ENCODE data around the gene IKZF1.

The IKZF1 gene

DNA sequence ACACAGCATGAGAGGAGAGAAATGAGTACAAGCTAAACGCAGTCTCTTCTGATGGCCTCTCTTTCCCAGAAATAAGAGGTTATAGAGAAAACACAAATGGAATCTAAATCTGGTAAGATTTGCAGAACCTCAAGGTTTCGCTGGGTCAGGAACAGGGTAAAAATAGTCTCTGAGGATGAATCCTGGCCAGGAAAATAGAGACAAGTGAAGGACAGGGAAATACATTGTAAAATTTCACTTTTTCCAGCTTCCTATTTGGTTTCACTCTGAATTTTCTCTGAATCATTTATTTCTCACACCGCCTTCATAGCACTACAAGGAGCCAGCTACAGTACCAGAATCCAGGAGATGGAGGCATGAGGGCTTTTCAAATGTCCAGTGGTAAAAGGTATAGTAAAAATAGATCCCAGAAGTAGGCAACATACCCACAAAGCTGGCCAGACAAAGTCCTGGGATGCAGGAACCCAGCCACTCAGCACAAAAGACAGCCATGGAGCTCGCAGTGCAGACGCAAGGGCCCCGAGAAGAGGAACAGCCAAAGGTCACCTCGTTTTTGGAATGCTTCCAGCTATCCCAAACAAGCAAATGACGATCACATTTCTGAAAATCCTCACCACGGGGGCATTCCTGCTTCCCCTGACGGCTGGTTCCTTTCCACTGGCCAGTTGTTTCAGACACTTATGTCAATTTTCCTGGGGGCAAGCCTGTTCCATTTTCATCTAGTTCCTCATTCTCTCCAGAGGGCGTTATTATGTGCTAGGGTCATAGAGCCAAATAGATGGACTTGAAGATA lies 21.5 kb upstream of the IKZF1 start:
- no peak overlapping the region for H3K4me3 ChIP-seq (replicated peaks; ENCODE audit: low read depth, low read length)
- no peak for TF ChIP-seq CTCF (IDR thresholded peaks at IDR 0.05; ENCODE audit: low read depth, low read length, missing control alignments)
- no peak for DNase-seq (ENCODE audit: extremely low read depth, low read depth)

GRCh38 chr7:50283731-50284130 lies 20.8 kb upstream of the IKZF1 start:
- no peak overlapping the region for H3K4me3 ChIP-seq (replicated peaks; ENCODE audit: low read depth, low read length)
- DNase-seq (ENCODE audit: extremely low read depth, low read depth), result no peak
- no peak for TF ChIP-seq CTCF (IDR thresholded peaks at IDR 0.05; ENCODE audit: low read depth, low read length, missing control alignments)

GRCh38 chr7:50284296-50284695 lies 20.2 kb upstream of the IKZF1 start:
- no peak for DNase-seq (ENCODE audit: extremely low read depth, low read depth)
- no peak overlapping the region for H3K4me3 ChIP-seq (replicated peaks; ENCODE audit: low read depth, low read length)
- TF ChIP-seq CTCF (IDR thresholded peaks at IDR 0.05; ENCODE audit: low read depth, low read length, missing control alignments), result no peak

- TF ChIP-seq CTCF (IDR thresholded peaks at IDR 0.05; ENCODE audit: low read depth, low read length, missing control alignments), result no peak
- H3K4me3 ChIP-seq (replicated peaks; ENCODE audit: low read depth, low read length), result no peak overlapping the region
- DNase-seq (ENCODE audit: extremely low read depth, low read depth), result no peak
Measured at GRCh38 chr7:50285269-50285668, 19.2 kb upstream of the IKZF1 start.

GRCh38 chr7:50287129-50287528 lies 17.4 kb upstream of the IKZF1 start:
- no peak overlapping the region for H3K4me3 ChIP-seq (replicated peaks; ENCODE audit: low read depth, low read length)
- DNase-seq (ENCODE audit: extremely low read depth, low read depth), result no peak
- no peak for TF ChIP-seq CTCF (IDR thresholded peaks at IDR 0.05; ENCODE audit: low read depth, low read length, missing control alignments)

GRCh38 chr7:50292165-50292757 lies 12.3 kb upstream of the IKZF1 start:
- H3K4me3 ChIP-seq (replicated peaks; ENCODE audit: low read depth, low read length), result no peak overlapping the region
- no peak for TF ChIP-seq CTCF (IDR thresholded peaks at IDR 0.05; ENCODE audit: low read depth, low read length, missing control alignments)

More at GRCh38 chr7:50292165-50292757, 12.3 kb upstream of the IKZF1 start:
- DNase-seq (ENCODE audit: extremely low read depth, low read depth), result no peak
